Fibroblast of peridontal ligament (primary cell): ENCODE measurements around the gene IGSF21.
"Not testable (repeated sequence)": the region's sequence is repeated elsewhere in the genome, so short reads cannot be mapped to it uniquely, and the experiment has no call there.

ENCODE experiments used
- DNase-seq: peaks from one replicate; pipeline ENCODE4 v3.0.0-alpha.2; 2010; ENCODE audit errors: extremely low read depth

The IGSF21 gene

GRCh38 chr1:18398791-18399530, 291.4 kb downstream of the IGSF21 start:
- DNase-seq = no peak

DNA sequence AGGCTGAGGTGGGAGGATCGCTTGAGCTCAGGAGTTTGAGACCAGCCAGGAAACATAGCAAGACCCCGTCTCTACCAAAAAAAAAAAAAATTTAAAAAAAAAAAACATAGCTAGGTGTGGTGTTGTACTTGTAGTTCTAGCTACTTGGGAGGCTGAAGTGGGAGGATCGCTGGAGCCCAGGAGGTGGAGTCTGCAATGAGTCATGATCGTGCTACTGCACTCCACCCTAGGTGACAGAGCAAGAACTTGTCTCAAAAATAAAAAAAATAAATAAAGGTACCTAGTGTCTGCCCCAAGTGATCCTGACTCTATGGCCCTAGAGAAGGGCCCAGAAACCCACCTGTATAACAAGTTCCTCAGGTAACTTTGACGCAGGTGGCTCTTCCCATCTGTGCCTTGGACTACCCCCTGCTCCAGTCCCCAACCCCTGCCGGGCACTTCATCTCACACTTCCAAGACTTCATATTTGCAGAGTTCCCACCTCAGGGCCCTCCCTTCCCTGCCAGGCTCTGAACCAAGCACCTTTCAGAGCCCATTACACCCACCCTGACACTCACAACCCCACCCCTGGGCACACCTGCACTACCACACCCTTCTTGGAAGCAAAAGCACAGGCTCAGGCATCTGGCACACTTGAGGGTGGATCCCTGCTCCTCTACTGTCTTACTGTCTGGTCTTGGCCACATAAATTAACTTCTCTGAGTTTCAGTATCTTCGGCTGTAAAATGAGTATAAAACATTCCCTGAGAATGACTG, 292.9 kb downstream of the IGSF21 start:
- no peak for DNase-seq

- no peak for DNase-seq
Measured at GRCh38 chr1:18401921-18402320, 294.3 kb downstream of the IGSF21 start.

DNA sequence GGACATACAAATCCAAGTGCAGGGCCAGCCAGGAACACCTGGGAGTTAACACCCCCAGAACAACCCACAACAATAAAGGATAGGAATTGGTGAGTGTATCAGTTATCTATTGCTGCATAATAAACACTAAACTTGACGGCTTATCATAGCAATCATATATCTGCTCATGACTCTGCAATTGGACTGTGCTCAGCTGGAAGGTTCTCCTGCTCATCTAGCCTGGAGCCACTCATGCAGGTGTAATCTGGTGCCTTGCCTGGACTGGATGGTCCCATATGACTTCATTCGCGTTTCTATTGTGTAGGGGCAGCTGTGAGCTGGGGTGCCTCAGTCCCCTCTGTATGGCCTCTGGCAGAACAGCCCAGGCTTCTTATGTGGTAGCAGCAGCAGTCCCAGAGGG, 296.9 kb downstream of the IGSF21 start:
- DNase-seq = no peak

DNA sequence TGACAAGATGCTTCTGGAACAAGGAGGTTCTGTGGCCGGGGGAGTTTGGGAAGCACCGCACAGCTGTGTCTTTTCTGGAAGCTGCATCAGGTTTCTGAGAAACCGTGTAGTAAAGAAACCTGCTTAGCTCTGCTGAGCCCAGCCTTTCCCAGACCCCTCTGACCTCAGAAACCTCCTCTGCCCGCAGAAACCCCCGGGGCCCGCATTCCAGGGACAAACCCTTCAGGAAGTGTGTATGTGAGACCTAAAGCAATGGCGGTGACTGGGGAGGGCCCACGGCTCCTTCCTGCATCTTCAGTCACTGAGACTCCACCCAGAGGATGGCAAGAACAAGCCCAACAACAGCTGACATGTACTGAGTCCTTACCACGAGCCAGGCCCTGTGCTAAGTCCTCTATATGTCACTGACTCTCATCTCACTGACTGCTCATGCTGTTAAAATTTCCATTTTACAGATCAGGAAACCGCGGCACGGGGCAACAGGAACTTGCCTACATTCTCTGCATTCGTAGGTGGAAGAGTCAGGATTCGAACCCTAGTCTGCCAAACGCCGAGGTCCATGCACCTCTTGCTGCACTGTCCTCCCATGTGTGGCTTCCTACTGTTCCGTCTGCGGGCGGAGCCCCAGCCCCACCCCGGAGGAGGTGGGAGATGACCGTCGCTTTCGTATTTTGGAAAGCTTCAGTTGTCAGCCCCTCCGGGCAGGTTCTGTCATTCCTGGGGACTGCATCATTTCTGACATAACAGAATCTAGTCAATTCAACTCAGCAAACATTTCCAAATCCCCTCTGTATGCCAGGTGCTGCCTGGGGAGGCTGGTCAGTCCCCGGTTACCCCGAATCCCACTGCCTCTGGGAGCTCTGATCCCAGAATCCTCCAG, 299.8 kb downstream of the IGSF21 start:
- no peak for DNase-seq

DNA sequence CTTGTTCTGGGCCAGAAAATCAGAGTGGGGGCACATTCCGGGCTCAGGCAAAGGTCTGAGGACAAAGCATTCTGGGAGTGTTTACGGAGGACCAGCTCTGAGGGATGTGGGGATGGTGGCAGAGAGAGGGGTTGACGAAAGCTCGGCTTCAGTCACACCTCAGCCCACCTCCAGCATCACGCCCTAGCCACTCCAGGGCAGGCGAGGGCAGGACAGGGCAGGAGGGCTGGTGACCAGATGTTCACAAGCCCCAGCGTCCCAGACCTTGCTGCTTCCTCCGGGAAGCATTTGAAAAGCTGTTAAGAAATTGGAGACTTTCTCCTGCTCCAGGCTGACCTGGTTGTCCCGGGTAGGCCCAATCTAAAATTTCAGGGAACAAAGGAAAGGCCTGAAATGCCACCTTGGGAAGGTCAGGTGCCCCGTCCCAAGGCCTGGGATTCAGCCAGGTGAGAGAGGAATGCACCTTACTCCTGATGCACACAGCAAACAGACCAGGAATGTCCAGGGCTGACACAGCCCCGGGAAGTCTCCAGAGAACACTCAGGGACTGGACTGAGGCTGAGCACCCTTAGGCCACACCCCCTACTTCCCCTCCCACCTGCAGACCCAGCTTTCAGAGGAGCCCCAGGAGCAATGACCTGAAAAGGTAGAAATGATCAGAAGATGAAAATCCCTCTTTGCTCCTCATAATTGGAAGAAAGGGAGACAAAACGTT, 301.2 kb downstream of the IGSF21 start:
- no peak for DNase-seq

DNA sequence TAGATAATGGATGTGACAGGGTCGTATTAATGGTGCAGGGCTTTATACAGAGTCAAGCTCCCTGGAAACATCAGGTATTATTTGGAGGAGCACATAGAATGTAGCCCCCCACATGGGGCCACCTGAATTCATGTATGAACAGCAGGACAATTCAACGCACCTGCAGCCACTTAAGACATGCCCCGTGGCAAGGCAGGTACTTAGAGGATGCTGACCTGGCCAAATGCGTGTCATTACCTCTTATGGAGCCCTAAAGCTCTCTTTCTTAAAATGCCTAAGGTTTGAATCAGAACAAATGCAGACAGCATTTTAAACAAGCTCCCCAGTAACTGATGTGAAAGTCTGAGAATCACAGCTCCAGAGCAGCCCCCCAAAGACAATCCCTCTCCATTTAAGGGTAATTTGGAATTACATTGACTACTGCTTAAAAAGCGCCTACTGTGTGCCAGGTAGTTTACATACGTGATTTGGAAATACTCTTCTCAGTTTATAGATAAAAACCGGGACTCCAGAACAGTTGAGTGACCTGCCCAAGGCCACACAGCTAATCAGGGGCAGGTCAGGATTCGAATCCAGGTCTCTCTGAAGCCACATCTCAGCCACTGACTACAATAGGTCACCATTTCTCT, 302.1 kb downstream of the IGSF21 start:
- DNase-seq = no peak

GRCh38 chr1:18410407-18410806, 302.8 kb downstream of the IGSF21 start:
- DNase-seq = no peak

GRCh38 chr1:18411321-18411720, 303.7 kb downstream of the IGSF21 start:
- DNase-seq = no peak

- no peak for DNase-seq
Measured at GRCh38 chr1:18411820-18412641, 304.4 kb downstream of the IGSF21 start.

DNA sequence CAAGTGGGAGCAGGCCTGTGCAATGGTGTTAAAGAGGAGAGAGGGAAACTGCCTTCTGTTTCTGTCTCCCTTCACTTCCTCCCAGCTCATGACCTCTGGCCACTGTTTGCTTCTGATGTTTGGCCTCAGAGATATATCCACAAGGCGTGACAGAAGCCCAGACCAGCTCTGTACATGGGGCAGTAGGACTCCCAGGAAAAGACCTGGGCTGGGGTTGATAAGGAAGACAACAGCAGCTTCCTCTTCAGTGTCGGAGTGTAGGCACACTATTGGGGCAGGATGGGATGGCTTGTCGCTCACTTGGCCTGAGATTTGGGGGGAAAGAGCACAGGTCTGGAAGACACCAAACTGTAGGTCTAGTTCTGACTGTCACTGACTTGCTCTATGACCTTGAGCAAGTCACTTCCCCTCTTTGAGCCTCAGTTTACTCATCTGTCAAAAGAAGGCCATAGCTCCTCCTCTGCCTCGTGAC, 305.3 kb downstream of the IGSF21 start:
- no peak for DNase-seq

- DNase-seq = no peak
Measured at GRCh38 chr1:18413541-18414305, 306.1 kb downstream of the IGSF21 start.

DNA sequence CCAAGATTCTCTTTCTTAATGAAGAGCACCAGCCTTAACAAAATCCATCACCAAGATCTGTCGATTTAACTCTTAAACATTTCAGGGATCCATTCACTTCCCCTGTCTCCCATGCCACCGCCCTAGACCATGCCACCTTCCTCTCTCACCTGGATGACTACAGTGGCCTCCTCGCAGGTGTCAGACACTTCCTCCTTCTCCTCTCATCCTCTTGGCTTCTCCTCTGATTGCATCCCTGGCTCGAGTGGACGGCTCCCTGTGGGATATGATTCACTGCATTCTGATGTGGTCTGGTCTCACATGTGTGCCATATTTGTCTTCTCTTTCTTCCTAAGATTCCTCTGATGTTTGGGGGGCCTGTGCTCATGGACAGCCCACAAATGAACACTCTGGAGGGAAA, 306.7 kb downstream of the IGSF21 start:
- no peak for DNase-seq

DNA sequence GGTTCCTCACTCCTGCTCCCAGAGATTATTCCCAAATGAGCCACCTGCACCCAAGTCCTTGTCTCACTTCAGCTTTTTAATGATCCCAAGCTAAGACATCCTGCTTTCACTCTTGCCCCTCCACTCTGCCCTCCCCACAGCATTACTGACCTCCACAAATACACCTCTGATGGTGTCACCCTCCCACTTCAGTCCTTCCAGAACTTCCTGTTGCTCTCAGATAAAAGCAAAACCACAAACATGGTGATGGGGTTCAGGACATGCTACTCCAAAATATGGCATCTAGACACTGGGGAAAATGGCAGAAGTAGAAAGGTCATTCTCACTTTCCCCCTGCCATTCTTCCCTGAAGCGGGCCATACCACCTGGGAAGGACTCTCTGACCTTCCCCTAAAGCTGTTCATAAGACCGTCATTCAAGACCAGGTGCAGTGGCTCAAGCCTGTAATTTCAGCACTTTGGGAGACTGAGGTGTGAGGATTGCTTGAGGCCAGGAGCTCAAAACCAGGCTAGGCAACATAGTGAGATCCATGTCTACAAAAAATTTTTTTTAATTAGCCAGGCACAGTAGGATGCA, 307.4 kb downstream of the IGSF21 start:
- DNase-seq = no peak

GRCh38 chr1:18415448-18416027, 307.9 kb downstream of the IGSF21 start:
- DNase-seq = no peak

DNA sequence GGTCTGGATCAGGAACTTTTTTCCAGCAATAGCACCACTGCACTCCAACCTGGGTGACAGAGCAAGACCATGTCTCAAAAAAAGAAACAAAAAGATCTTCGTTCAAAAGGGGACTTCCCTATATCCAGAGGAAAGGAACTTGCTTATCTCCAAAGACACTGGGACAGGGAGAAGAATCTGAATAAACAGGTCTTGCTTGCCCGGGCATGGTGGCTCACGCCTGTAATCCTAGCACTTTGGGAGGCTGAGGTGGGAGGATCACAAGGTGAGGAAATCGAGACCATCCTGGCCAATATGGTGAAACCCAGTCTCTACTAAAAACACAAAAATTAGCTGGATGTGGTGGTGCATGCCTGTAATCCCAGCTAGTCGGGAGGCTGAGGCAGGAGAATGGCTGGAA, 308.5 kb downstream of the IGSF21 start:
- not testable (repeated sequence) for DNase-seq

- no peak for DNase-seq
Measured at GRCh38 chr1:18417316-18418269, 310.0 kb downstream of the IGSF21 start.
